Activated CD8-positive, alpha-beta memory T cell treated with anti-CD3 and anti-CD28 coated beads, Interleukin-2, amount 50 U/mL, for 48 hours (primary cell): ENCODE data around the gene MCAT.
"Not testable (repeated sequence)": the region's sequence is repeated elsewhere in the genome, so short reads cannot be mapped to it uniquely, and the experiment has no call there.

Experiments used
- DNase-seq: peaks from one replicate; pipeline ENCODE4 v3.0.0-alpha.2; 2020

The MCAT gene

DNA sequence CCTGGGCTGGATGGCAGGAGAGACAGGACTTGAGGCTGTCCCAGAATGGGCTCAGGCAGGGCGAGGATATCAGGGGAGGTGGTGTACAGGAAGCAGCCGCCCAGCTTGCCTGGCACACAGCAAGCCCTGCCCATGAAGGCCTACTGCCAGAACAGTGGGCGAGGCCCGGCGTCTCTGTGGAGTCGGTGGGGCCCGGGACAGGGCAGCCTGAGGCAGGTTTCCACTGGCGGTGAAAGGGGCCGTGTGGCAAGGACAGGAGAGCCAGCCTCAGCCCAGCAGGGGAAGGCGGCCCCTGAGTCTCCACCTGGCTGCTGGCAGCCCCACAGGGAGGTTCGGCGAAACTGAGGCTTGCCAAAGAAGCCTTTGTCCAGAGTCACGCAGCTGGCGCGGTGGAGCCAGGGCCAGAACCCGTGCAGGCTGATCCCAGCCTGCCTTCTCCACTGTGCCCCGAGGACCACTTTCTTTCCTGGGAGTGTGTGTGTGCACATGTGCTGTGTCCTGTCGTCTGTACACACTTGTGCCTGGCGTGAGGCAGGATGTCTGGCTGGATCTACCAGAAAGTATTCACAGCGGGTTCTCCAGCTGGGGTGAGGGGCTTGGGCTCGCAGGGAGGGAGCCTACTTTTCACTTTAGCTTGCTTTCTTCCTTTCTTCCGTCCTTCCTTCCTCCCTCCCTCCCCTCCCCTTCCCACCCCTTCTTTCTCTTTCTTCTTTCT, 9.3 kb upstream of the MCAT start:
- DNase-seq, result peak; percentile 78

DNA sequence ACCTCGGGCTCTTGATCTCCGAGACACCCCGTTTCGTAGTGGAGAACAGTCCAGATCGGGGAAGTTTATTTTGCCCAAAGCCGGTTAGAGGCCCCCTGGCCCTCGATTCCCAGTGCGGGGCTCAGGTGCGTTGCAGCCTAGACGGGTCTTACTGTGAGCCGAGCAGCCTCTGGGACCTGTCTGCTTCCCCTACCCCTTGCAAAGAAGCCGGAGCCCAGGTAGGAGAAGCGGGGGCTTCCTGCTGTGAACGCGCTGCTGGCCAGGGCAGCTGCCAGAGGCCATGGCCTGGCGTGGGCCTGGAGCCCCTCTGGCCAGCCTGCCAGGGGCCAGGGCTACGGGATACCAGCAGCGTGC, 8.8 kb upstream of the MCAT start:
- DNase-seq, result peak; percentile 60

DNA sequence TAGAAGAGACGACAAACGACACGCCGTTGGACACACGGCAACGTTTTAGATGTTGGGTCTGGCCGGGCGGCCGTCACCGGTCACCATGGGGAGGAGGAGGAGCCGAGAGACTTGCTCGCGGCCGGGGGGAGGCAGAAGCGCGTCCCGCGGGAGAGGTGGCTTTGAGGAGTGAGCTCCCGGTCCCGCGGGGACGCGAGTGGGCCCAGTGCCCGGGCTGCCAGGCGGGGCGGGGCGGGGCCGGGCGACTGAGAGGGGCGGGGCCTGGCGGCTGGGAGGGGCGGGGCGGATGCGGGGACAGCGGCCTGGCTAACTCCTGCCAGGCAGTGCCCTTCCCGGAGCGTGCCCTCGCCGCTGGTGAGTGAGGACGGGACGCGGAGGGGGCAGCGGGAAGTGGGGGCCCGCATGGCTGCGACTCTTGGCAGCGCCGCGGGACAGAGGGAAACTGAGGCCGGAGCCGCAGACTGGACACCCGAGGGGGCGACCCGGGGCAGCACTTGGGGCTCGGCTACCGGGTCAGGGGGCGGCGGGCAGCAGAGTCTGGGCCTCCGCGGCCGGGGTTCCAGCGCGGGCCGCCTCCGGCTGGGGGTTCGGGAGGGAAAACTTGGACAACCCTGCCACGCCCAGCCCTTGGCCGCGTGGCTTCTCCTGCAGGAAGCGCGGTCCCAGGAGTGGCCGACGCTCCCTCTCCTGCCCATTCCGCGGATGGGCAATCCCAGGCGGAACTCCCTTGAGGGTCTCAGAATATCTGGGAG, 8.2 kb upstream of the MCAT start, which contains the start of gene TSPO:
Gene TSPO (plus strand): TSS at position 309 of the 752 bp plus-strand sequence. CDS start 7,680 bp downstream, outside the sequence.
- DNase-seq, result peak; percentile 85

DNA sequence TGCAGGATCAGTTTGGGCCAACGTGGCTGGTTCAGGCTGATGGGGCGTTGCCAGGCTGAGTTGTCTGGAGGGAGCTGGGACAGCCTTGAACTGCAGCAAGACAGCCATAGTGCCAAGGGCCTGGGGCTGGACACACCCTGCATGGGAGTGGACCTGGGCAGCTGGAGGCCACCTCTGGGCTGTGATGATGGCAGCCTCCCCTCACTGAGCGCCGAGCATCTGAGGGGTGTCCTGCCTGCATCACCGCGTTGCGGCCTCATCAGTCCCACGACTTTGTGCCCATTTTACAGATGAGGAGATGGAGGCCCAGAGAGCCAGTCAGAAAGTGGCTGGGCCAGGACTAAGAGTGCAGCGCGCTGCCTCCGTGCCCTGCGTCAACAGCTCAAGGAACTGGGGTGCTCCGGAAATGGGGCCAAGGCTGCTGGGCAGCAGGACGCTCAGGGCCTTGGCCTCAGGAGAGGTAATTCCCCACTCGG, 7.6 kb upstream of the MCAT start:
- no peak for DNase-seq

DNA sequence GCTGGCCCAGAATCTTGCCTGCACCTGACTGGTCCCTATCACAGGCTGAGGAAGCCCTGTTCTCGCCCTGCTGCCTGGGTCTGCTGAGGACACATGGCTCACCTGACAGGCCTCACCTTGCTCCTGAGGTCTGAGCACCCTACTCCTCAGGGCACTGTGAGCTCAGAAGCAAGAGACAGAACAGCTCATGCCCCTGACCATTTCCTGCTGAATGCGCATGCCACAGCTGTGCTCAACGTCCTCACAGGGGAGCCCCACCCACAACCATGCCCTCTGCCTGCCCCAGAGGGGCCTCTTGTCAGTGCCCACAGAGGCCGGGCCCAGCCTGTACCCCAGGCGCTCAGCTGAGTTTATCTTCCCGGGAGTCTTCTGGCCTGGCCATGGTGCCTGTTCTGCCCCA, 5.4 kb upstream of the MCAT start:
- DNase-seq, result no peak

DNA sequence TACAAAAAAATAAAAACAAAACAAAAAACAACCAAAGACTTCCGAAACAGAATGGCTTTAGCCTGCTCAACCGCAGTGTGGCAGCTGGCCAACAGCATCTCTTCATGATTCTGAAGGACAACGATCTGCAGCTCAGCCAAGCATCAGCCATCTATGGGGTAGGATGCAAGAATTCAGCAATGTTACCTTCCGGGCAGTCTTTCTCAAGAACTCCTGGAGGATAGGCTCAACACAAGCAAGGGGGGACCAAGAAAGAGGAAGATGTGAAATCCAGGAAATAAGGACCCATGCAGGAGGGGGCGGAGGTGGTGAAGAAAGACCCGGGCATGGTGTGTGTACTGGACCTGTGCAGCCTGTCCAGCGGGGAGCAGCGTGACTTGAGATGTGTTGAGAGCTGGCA, 4.6 kb upstream of the MCAT start:
- DNase-seq, result no peak

DNA sequence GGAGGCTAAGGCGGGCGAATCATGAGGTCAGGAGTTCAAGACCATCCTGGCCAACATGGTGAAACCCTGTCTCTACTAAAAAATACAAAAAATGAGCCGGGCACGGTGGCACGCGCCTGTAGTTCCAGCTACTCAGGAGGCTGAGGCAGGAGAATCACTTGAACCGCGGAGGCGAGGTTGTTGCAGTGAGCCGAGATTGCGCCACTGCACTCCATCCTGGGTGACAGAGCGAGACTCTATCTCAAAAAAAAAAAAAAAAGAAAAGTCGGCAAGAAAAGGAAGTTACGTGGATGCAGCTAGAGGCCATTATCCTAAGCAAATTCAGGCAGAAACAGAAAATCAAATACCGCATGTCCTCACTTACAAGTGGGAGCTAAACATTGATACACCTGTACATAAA, 3.1 kb upstream of the MCAT start:
- not testable (repeated sequence) for DNase-seq

DNA sequence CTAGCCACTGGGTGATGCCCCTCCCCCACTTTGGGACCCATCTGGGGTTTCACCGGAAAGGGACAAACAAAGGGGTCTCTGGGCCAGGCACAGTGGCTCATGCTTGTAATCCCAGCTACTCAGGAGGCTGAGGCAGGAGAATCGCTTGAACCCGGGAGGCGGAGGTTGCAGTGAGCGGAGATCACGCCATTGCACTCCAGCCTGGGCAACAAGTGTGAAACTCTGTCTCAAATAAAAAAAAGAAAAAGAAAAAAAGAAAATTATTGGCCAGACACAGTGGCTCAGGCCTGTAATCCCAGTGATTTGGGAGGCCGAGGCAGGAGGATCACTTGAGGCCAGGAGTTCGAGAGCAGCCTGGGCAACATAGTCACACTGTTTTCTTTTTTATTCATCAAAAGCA, 2.2 kb upstream of the MCAT start:
- not testable (repeated sequence) for DNase-seq

DNA sequence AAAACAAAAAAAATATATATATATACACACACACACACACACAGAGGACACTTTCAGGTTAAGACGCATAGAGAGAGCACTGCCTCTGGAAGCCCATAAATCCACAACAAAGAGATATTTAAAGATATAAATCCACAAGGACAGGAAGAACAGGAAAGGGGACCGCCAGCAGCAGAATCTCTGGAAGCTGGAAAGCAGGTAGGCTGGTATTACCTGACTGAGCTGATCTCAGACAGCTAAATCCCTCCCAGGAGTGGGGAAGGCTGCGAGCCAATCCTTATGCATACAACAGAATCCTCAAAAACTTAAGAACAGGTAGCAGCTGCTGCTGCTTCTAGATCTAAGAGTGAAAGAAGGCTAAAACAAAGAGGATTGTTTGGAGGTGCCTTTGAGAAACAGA, 1.8 kb upstream of the MCAT start:
- DNase-seq, result no peak

DNA sequence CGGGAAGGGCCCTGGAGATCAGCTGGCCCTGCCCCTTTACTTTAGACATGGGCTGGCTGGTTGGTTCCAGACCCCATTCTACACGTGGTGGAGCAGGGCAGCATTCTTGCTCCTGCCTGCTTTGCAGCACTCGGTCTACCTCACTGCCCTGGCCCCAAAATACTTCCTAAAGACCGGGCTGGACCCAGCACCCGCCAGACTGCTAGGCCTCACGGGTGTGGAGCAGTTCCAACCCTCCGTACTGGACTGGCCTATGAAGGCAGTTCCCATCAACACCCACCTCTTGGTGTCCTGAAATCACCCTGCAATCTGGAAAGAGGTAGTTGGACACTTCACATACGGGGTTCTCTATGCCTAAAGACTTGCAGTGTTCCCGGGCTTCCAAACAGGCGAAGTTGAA, 6.4 kb downstream of the MCAT start:
- DNase-seq, result no peak

DNA sequence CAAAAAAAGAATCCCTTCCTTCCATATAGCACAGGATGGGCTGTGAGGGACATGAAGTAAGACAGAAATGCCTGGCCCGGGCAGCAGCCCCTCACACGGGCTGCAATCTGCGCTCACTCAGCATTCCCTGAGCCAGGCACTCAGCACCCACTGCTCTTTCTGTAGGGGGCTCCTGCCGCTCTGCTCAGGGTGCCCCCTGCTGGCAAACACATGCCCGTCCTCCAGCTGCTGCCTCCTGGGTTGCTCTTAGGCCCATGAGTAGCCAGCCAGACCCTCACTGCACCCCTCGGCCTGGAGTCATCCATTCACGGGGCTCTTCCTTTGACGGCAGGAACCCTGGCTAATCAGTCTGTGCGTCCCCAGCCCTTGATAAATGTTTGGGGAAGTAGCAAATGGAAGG, 6.9 kb downstream of the MCAT start:
- peak; percentile 73 for DNase-seq

DNA sequence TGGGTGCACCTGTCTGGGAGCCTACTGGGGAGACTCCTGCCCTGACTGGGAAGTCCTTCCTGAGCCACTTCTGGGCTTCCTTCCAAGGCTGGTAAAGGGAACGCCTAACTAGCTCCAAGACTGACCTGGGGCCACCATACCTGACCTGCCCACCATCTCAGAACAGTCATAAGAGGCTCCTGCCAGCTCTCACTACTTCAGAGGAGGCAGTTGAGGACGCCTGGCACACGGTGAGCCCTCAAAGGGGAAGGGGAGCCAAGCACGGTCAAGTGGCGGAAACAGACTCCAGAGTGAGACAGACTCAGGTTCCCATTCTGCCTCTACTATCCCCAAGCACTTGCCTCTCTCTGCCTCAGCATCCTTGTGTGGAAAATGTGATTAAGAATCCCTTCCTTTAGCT, 7.6 kb downstream of the MCAT start:
- no peak for DNase-seq

DNA sequence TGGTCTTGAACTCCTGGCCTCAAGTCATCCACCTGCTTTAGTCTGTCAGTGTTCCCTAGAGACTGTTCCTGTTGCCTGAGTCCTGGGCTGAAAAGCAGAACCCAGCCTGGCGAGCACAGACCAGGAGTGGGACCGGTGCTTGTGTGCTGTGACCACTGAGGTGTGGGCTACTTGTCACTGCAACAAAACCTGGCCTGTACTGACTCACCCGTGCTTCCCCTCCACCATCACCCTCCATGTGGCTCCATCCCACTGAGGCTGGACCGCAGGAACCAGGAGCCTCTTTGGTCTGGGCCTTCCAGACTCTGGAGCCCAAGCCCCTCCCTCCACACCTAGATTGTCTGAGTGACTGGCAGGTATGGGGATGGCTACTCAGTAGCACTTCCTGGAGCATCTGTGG, 8.6 kb downstream of the MCAT start:
- no peak for DNase-seq

DNA sequence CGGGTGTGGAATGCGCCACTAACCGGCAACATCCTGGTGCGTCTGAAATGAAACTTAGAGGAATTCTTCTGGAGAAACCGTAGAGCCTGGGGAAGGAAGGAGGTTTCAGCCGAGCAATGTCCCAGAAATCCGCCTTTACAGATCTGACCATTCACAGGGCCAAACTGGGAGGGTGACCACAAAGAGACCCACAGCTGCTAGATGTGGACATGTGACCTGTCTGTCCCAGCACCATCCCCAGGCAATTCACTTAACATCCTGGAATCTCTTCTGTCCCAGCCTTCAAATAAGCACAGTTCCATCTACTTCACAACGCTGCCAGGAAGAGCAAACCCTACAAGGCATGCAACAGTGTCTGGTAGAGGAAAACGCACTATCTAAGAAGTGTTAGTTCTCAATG, 9.8 kb downstream of the MCAT start:
- DNase-seq, result no peak

DNA sequence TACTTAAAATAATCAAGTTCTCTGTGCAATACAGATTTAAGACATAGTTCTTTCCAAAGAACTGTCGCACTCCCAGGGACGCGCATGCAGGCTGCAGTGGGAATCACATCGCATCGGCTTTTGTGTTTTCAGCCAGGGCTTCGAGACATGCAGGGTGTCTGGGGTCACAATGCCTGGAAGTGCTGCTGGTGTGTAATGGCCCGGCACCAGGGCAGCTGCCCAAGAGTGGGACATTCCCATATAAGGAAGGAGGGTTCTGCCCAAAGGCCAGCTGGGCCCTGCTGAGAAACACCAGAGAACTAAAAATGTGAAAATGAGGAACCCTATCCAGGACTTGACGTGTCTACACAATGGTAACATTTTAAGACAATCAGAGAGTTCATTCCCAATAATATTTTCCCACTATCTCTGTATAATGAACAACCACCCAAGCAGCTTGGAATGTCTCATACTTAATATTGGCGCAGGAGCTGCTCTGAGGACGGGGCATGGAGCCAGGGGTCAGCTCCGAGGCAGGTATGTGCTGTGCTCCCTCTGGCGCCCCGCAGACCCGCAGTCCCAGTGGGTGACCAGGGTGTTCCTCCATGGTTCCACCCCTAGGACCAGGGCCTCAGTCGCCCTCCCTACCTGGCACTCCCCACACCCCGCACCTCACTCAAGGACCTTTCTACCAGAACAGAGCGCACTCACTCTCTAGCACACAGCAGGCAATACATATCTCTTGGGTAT, 11.3 kb downstream of the MCAT start:
- no peak for DNase-seq

DNA sequence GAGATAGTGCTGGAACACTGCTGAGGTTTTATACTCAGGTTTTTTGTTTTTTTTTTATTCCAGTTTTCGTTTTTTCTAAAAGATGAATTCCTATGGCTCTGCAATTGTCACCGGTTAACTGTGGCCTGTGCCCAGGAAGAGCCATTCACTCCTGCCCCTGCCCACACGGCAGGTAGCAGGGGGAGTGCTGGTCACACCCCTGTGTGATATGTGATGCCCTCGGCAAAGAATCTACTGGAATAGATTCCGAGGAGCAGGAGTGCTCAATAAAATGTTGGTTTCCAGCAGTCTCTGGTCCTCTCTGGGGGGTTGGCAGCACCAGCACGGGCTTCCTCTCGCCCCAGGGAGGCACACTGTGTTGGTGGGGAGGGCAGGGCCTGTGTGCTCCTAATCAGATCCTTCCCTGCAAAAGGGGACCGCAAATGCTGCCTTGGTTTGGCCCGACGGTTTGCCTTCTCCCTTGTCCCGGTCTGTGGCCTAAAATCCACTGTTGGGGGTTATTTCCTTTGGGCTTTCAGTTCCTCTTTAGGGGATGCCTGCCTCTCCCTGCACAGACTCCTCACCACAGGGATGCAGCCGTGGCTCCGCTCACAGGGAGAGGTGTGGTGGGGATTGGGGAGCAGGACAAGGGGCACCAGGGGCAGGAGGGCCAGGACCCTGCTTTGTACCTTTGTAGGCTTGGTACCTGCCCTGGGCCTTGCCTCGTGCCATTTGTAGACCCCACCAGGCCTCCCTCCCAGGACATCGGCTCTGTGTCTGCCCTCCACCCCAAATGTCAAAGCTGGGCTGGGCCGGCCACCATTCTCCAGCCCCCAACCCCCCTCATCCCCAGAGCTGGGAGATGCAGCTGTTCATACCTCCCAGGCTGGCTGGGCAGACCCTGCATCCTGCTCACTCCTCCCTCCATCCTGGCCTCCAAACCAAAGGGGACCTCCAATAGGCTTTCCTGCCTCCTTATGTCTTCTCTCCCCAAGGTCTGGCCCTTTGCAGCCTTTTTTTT, 13.5 kb downstream of the MCAT start:
- DNase-seq, result no peak

DNA sequence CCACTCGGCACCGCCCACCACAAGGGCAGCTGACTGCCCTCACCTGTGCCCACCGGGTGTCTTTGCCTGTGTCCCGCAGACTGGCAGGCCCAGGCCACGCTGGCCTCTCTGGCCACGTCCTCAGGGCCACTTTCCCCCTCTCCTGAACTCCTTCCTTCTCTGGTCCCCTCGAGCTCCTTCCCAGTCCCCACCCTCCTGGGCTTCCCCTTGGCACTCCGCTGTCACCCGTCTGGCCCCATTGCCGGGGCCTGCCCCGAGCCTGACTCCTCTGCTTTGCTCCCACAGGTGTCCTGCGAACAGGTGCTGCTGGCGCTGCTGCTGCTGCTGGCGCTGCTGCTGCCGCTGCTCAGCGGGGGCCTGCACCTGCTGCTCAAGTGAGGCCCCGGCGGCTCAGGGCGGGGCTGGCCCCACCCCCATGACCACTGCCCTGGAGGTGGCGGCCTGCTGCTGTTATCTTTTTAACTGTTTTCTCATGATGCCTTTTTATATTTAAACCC, 14.2 kb downstream of the MCAT start:
- DNase-seq, result no peak

DNA sequence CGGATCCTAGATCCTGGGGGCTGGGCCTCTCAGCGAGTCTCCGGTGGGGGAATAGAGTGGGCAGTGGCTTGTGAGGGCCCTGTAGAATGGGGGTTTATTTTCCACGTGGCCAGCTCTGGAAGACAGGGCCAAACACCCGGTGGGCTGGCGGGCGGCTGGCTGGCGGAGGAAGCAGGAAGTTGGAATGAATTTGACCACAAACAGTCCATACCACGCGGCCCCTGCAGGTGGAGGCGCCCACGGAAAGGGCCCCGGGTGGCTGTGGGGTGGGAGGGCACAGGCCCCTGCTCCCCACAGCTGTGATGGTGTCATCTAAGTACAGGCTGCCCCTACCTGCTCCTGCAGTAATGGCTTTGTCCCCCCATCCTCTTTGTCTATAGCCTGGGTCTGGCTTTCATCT, 15.1 kb downstream of the MCAT start:
- no peak for DNase-seq

DNA sequence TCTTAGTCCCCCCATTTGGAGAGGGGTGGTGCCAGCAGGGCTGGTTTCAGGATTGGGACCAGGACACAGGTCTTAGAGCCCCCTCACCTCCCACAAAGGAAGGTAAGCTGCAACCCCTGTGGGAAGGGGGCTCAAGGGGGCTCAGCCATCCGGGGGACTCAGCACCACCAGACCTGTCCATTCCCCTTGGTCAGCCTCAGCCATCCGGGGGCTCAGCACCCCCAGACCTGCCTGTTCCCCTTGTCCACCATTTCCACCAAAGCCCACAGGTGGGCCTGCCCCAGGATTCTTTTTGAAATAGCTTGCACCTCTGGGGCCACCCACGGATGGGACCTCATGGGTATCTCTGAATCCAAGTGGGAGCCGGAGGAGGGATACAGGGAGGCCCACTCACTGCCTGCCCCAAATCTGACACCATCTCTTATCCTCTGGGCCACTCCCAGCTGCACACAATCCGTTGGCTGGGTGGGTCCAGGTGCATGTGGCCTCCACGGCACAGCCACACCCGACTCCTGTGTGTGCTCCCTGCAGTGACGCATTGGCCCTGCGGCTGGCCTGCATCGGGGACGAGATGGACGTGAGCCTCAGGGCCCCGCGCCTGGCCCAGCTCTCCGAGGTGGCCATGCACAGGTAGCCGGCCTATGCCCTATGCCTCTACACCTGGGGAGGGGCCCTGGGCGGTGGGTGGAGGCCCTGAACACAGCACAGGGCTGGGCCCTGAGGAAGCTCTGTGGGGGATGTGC, 15.9 kb downstream of the MCAT start:
- no peak for DNase-seq

DNA sequence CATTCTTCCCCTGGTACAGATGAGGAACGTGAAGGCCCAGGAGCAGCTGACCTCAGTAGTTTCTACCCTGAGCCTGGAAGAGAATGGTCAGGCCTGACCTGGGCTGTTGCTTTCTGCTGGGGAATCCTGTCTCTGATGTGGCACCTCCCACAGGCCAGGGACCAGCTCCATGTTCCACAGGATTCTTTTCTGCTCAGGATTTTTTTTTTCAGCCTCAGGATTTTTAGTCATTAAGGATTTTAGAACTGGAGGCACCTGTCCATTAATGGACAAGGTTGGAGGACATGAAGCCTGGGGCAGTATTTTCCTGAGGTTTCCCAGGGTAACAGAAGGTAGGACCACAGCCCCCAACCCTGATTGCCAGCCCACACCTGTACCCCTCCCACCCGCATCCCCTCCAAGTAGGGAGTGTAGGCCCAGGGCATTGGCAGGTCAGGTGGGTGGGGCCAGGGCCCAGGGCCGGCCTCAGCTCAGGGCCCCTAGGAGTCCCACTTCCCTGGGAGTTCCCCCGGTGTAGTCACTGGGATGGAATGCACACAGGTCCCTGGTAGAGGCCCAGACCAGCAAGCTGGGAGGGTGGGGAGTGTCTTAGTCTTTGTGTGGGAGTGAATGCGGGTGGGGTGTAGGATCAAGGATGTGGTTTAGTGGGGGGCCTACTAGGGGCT, 16.6 kb downstream of the MCAT start:
- DNase-seq, result no peak

DNA sequence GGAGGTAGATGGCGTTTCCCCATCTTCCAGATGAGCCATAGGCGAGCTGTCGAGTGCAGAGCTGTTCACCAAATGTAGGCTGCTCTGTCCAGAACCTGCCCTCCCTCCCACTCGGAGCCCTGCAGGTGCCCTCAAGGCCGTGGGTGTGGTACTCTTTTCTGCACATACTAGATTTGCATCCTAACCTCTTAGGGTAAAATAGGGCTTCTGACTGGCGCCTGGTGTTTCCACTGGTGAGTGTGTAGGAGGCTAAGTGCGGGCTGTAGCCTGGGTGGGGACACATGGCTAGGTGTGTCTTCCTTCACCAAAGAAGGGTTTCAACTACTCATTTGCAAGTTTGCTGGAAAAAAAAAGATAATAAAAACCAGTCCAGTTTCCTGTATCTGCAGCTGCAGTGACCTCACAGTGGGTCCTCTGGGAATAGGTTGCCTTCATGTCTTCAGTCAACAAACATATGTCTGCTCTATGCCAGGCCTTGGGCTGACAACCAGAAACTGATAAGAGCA, 24.2 kb downstream of the MCAT start:
- no peak for DNase-seq
